Myocyte (in vitro differentiated cells): ENCODE measurements around the gene PHYH. TPM values are rescaled to one million over a fixed set of nuclear protein-coding genes. Genes with fewer than 3 reads are reported as not detected.
"Not testable (repeated sequence)": the region's sequence is repeated elsewhere in the genome, so short reads cannot be mapped to it uniquely, and the experiment has no call there.

Source experiments
- DNase-seq: peaks from one replicate; pipeline ENCODE4 v3.0.0-alpha.2; 2012; ENCODE audit warnings: low read depth
- total RNA-seq: library from RNA; depleted of rRNA; stranded (reverse); fragments of >200 nt; gene quantifications from 2 replicates; pipeline ENCODE4 v1.2.3, GENCODE V29; 2014

The PHYH gene
- total RNA-seq, 1 donor from 2014 or later, result 54.7 TPM

DNA sequence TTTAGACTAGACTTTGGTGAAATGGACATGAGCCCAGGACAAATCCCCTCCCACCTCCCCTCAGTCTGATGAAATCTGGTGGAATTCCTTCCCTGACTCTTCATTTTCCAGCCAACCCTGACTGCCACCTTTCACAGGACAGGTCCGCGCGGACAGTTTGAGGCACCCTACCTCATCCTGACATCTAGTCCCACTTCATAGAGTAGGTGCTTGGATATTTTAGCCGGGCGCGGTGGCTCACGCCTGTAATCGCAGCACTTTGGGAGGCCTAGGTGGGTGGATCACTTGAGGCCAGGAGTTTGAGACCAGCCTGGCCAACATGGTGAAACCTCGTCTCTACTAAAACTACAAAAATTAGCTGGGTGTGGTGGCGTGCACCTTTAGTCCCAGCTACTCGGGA lies 23.7 kb downstream of the PHYH start:
- not testable (repeated sequence) for DNase-seq

DNA sequence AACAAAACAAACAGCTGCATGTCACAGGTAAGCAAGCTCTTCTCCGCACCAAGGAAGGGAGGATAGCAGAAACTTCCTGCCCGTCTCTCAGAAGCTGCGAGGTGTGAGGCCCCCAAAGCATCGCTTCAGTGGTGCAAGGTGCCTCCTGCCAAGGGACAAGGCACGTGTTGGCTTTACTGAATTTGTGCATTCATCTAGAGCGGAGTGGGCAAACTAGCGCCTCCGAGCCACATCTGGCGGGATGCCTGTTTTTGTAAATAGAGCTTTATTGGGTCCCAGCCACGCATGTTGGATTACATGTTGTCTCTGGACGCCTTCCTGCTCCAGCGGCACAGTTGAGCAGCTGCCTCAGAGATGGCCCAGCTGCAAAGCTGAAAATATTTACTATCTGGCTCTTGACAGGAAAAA lies 27.7 kb downstream of the PHYH start:
- DNase-seq, result peak; percentile 51

DNA sequence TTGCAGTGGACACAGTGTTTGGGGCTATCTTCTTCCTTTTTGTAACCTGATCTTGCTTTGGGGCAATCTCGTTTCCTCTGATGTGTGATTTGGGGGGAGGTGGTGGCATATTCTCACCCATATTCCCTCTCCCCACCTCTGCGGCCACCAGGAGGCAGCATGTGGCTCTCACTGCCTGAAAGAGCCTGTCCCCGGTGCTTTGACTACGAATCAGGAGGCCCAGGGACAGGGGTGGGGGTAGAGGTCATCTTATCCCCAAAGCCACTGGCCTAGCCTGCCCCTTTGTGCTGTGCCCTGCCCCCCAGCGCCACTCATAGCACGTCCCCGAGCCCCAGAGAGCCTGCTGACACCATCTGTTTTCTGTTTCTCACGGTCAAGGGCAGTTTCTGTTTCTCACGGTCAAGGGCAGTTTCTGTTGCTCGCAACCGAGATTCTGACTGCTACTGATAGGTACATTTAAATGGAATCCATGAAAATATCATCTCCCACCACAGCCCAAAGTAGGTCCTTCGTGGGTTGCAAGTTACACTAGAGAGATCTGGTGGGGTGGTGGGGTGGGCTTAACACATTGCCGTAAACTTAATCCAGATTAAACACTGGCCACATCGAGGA lies 28.2 kb downstream of the PHYH start:
- no peak for DNase-seq

DNA sequence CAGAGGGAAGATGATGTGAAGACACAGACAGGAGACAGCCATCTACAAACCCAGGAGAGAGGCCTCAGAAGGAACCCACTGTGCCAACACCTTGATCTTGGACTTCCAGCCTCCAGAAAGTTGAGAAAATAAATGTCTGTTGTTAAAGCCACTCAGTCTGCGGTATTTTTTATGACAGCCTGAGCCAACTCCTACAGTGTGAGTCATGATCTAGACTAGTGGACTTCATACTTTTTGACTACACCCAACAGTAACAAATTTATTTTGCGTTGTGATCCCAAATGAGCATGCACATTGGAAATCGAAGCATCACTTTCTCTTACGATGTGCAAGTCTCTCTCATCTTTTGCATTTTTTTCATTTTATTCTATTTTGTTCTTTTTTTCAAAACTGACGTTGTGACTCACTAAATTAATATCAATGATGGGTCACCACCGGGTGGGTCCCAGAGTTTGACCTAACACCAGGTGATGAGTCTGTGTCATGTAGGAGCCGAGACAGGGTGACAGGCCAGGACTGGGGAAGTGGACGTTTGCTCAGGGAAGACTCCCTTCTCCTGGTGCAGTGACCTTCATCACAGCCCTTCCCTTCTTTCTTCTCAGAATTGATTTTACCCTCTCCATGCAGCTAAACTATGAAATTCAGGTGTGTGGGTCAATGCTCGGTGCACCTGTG lies 28.9 kb downstream of the PHYH start:
- DNase-seq, result peak; percentile 14

DNA sequence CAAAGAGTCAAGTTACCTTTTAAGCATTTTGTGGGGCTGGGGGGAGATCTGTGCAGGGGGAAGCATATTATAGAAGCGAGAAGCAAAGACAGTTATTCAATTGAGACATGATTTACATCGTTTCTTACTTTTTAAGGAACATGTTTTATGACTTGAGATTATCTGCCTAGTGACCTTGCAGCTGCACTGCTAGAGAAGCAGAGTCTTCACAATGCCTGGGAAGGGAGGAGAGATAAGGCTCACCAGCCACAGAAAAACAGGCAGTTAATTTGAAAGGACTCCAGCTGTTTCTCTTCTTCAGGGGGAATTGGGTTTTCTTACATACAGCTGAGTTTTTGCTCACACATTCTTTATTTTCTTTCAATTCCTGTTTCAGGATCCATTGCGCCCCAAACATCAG lies 31.0 kb downstream of the PHYH start:
- peak; percentile 4 for DNase-seq

DNA sequence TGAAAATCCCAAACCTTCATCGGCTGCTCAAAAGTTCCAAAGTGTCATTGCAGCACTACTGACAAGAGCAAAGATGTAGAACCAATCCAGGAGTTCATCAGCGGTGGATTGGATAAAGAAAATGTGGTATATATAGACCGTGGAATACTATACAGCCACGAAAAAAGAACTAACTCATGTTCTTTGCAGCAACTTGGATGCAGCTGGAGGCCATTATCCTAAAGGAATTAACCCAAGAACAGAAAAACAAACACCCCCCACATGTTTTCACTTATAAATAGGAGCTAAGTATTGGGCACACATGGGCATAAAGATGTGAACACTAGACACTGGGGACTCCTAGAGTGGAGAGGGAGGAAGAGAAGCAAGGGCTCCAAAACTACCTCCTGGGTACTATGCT lies 31.6 kb downstream of the PHYH start:
- DNase-seq, result no peak

DNA sequence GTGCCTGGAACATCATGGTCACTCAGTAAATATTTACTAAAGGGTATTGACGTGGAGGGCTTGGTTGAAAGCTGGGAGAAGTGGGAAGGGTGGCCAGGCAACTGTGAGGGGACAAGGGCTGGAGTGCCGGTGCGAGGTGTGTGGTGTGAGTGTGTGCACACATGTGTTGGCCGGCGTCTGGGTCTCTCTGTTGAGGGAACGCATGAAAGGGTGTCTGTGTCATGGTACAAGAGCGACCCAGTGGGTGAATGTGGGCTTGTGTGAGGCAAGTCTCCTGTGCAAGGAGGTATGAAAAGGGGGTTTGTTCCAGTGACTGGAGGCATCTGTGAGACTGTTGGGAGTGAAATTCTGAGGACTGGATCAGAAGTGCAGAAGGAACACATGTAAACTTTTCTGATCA lies 36.3 kb downstream of the PHYH start:
- no peak for DNase-seq

DNA sequence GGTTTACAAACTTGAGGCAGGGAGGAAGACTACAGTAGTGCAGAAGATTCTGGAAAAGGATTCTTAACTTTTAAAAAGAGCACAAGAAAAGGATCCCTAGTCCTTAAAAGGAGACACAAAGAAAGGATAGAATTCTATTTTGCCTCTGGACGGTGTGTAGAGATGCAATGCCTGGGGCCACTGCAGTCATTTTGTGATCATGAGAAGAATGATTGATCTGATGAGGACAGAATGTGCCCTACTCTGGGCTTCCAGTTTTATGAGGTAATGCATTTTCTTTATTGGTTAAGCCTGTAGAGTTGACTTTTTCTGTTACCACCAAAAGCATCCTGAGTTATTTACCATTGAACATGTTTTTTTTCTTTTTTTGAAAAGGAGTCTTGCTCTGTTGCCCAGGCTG lies 37.4 kb downstream of the PHYH start:
- no peak for DNase-seq

DNA sequence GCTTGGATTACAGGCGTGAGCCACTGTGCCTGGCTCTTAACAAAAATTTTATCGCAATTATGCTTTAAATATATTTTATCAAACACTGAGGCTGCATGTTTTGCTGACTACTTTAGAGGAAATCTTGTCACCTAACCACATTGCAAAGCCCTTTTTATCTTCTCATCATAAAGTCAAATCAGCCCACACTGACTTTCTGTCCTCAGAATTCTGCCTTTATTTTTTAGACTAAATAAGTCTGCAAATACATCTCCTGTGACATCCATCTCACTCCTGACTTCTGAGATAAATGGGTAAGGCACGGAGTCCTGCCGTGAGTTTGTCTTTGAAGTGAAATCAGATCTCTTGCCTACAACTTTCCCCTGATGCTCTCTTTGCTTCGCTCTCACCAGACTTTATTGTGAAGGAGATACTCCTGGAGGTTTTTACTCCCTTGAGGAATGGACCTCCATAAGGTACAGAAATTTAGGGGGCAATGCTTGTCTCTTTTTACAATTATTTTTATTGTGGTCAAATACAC lies 42.2 kb downstream of the PHYH start:
- no peak for DNase-seq

DNA sequence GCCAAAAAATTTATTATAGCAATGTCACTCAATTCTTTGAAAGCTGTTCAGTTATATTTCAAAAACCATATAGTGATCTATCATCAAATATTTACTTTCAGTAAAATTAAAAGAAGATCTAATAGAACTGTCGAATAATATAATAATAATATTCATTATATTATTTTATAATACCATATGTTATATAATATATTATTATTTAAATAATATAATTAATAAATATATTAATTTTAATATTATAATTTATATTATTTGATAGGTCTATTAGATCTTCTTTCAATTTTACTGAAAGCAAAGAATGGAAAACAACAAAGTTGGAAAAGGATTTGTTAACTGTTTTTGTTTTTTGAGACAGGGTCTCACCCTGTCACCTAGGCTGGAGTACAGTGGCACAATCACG lies 43.2 kb downstream of the PHYH start:
- no peak for DNase-seq

DNA sequence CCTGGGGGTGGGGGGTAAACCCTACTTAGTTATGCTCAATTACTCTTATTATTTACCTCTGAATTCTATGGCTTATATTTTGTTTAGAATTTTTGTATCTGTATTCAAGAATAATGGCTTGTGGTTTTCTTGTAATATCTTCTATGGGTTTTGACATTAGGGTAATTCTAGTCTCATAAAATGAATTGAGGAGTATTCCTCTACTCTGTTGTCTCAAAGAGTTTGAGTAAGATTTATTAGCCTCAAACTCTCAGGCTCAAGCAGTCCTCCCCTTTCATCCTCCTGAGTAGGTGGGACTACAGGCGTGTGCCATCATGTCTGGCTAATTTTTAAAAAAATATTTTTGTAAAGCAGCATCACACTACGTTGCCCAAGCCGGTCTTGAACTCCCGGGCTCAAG lies 46.1 kb downstream of the PHYH start:
- DNase-seq, result no peak

DNA sequence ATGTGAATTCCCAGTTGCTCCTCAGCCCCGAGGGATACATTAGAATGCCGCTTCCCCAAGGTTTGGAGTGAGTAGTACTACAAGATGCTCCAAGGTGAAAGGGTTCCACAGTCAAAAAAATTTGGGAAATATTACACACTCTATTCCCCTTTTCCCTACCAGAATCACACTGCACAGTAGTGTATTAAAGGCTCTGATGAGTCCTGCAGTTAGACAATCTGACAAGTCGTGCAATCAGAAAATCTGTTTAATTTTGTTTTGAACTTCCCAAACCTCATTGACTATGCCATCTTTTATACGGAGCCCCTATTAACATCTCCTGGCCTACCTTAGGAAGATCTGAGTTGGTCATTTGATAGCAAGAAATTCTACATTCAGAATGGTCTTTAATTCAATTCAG lies 52.1 kb downstream of the PHYH start:
- no peak for DNase-seq

DNA sequence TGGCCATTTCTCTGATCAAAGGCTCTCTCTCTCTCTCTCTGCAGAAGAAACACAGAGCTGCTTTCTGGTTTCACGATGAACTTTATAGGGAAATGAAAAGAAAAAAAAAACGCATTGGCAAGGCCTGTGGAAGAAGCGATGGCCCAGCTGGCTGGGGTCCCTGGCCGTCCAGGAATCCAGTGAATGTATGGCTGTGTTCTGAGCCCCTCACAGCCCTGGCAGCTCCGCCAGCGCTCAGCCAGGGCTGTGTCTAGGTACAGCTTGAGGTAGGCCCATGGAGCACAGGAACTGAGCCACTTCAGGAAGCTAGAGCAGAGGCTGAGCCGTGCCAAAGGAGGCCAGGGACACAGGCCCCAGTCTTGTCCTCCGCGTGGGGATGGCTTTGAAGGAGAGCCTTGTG lies 52.6 kb downstream of the PHYH start:
- no peak for DNase-seq

DNA sequence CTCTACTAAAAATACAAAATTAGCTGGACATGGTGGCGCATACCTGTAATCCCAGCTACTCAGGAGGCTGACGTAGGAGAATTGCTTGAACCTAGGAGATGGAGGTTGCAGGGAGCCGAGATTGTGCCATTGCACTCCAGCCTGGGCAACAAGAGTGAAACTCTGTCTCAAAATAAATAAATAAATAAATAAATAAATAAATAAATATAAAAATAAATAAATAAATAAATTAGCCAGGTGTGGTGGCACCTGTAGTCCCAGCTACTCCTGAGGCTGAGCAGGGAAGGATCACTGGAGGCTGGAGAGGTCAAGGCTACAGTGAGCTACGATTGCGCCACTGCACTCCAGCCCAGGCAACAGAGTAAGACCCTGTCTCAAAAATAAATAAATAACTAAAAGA lies 57.6 kb downstream of the PHYH start:
- not testable (repeated sequence) for DNase-seq

DNA sequence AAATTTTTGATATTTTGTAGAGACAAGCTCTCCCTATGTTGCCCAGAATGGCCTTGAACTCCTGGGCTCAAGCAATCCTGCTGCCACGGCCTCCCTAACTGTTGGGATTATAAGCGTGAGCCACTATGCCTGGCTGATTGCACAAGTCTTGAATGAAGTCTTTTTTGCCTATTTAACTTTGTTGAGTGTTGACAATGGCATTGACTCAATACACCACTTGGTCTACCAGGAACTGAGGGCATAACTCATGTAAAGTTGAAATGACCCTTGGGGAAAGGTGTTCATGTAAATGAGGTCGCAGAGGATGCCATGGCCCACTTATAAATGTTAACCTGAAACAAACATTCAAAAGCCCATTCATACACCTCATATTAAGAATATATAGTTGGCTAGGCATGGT lies 58.3 kb downstream of the PHYH start:
- no peak for DNase-seq

DNA sequence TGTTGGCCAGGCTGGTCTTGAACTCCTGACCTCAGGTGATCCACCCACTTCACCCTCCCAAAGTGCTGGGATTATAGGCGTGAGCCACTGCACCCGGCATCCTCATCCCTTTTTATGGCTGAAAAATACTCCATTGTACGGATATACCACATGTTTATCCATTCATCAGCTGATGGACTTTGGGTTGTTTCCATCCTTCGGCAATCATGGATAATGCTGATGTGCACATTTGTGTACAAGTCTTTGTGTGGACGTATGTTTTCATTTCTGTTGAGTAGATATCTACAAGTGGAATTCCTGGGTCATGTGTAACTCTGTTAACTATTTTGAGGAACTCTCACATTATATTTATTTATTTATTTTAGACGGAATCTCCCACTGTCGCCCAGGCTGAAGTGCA lies 59.9 kb downstream of the PHYH start:
- no peak for DNase-seq

DNA sequence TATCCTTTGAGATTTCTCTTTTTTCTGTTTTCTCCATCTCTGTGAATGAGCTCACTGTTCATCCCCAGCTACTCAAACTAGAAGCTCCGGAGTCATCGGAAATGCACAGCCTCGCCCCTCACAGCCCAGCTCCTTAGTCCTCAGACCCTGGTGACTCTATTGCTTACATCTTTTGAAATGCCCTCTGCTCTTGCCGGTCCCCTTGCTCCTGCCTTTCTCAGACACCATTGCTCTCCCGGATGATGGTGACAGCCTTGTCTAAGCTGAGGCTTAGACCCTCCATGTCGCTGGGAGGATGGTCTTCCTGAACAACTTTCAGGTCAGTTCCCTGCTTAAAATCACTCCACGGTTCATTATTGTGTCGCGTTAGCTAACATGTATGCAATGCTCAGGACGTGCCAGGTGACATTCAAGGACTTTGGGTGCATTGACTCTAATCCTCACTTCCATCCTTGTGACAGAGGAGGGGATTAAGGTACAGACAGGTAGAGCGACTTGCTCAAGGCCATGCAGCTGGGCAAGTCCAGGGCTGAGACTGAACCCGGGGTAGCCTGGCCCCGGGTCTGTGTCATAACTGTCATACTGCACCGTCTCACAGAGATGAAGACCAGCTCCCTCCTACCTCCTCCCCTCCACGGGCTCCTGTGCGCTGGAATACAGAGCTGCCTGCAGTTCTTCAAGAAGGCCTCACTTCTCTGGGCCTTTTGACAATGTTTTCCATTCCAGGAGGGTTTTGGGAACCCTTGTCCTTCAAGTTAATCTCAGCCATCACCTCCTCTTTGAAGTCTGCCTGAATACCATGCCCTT lies 61.4 kb downstream of the PHYH start:
- DNase-seq, result no peak

DNA sequence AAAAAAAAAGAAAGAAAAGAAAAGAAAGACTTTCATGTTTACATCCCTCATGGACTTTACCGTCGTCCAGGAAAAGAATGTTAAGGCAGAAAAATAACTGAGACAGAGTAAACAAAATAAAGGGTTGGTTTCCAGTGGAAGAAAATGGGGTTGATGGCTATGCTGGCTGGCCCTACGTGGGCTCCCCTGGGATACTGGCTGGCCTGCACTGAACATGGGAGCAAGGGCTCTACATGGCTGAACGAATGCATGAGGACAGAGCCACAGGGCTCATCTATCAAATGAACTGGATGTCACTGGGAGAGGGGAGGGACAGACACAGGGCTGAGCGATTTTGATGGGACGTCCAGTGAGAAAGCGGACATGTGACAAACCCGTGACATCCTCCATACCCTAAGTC lies 63.2 kb downstream of the PHYH start:
- no peak for DNase-seq

DNA sequence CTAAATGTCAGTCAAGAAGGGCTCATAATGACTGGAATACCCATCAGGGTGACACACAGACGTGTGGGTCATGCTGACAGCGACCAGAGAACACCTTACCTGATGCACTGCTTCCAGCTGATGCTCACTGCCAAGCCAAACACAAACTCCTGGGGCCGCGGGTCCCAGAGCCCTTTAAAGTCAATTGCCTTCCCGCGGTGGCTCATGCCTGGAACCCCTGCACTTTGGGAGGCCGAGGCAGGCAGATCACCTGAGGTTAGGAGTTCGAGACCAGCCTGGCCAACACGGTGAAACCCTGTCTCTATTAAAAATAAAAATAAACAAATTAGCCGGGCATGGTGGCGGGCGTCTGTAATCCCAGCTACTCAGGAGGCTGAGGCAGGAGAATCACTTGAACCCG lies 65.1 kb downstream of the PHYH start:
- not testable (repeated sequence) for DNase-seq

DNA sequence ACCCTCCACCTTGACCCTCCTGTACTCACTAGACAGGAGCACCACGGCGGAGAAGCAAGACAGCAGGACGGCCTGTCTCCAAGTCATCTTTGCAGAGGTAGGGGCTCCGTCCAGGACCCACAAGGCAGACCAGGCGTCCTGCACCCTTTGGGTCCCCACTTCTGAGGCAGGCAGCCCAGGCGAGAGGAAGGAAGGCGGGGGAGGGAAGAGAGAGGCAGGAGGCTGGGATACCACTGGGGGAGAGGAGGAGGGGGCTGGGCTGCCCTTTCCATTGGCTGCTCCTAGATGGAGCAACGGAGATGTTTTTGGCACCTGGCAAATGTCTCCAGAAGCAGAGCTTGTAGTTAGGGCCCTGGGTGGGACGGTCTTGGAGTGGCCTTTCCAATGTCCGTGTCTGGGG lies 65.7 kb downstream of the PHYH start, which contains the start of gene UCMA:
Gene UCMA (minus strand): TSS at position 203 of the 400 bp plus-strand sequence. CDS start 116 bp downstream, at position 87.
- DNase-seq, result no peak

DNA sequence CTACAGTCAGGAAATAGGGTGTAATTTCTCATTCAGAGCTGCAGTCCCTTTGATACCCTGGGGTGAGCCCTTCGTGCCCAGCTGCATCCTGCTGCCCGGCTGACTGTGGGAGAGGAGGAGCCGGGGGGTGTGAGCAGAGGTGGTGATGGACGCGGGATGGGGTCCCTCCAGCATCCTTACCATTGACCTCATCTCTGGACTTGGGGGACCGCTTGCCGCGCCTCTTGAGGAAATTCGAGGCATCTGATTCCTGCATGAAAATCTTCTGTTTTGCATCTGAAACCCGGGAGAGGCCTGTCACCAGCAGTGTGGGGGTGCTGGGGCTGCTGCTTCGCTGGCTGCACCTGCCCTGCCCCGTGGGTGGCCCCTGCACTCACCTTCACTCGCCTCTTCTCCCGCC lies 66.5 kb downstream of the PHYH start:
- DNase-seq, result no peak

DNA sequence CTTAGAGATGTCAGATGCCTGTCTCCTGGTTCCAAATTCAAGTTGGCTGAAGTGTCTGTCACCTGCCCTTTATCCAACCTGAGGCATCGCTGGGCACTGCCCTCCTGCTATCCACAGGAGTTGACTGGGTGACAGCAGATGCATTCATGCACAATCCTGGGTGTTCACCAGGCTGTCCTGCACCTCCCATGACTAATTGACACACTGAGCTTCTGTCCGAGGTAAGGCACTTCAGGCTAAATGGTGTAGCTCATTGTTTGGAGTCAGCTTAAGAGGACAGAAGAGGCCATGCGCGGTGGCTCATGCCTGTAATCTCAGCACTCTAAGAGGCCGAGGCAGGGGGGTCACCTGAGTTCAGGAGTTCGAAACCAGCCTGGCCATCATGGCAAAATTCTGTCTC lies 68.1 kb downstream of the PHYH start:
- no peak for DNase-seq
